ENCODE data around the gene RIPOR1.

RIPOR1 gene

DNA sequence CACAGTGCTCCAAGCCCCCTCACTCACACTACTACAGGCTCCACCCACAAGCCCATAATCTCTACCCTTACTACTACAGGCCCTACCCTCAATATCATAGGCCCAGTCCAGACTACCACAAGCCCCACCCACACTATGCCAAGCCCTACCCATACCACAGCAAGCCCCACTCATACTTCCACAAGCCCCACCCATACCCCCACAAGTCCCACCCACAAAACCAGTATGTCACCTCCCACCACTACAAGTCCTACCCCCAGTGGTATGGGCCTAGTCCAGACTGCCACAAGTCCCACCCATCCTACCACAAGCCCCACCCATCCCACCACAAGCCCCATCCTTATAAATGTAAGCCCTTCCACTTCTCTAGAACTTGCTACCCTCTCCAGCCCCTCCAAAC lies 13.8 kb downstream of the RIPOR1 start:
- Histone ChIP-seq H3K27me3 (replicated peaks; ENCODE audit: control insufficient read depth, insufficient read depth, low read length) (no peaks in the 10 kb centered on the region), H3K9me3 (ENCODE audit: control insufficient read depth, low read length) (no peaks in the 10 kb centered on the region), H3K4me1 (ENCODE audit: control insufficient read depth, insufficient read depth, low read length) (peaks cover 12% of the 10 kb centered on the region), H3K9ac (ENCODE audit: low read length) (no peak overlapping the region), H3K36me3 (ENCODE audit: control insufficient read depth, insufficient read depth, low read length, severe bottlenecking) (peaks cover 79% of the 10 kb centered on the region), H3K4me3 (ENCODE audit: low read length) (no peak overlapping the region)
- DNase-seq (ENCODE audit: low read depth): peak; percentile 35

DNA sequence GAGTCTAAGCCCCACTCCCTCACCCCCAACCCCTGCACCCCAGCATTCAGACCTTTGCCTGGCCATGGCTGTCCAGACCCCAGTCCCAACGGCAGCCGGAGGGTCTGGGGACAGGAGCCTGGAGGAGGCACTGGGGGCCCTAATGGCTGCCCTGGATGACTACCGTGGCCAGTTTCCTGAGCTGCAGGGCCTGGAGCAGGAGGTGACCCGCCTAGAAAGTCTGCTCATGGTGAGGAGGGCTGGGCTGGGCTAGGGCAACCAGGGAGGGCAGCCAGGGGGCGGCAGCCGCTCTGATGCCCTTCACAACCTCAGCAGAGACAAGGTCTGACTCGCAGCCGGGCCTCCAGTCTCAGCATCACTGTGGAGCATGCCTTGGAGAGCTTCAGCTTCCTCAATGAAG lies 14.4 kb downstream of the RIPOR1 start:
- peaks cover 84% of the 10 kb centered on the region for H3K36me3 ChIP-seq (ENCODE audit: control insufficient read depth, insufficient read depth, low read length, severe bottlenecking)
- no peak for DNase-seq (ENCODE audit: low read depth)

DNA sequence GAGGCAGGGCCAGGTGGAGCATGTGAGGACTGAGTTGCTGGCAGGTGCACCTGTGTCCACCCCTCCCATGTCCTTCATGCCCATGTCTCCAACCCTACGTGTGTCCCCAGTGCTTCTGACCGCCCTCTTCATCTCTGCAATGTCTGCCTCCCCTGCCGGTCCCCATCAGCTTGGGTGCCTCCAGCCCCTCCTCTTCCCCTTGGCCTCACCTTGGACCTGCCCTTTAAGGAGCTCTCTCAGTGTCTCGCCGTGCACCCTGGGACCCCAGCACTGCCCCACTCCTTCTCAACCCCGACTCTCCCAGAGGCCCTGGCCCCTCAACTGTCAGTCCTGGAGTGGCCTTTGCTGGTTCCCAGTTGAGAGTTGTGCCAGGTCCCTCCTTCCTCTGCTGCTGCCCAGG lies 15.0 kb downstream of the RIPOR1 start:
- Histone ChIP-seq H3K9ac (ENCODE audit: low read length) (no peak overlapping the region), H3K9me3 (ENCODE audit: control insufficient read depth, low read length) (no peaks in the 10 kb centered on the region), H3K4me3 (ENCODE audit: low read length) (no peak overlapping the region), H3K36me3 (ENCODE audit: control insufficient read depth, insufficient read depth, low read length, severe bottlenecking) (peaks cover 84% of the 10 kb centered on the region), H3K4me1 (ENCODE audit: control insufficient read depth, insufficient read depth, low read length) (peaks cover 12% of the 10 kb centered on the region), H3K27me3 (replicated peaks; ENCODE audit: control insufficient read depth, insufficient read depth, low read length) (no peaks in the 10 kb centered on the region)
- no peak for DNase-seq (ENCODE audit: low read depth)

More for the DNA sequence above, 14.4 kb downstream of the RIPOR1 start:
- Histone ChIP-seq H3K4me1 (ENCODE audit: control insufficient read depth, insufficient read depth, low read length) (peaks cover 13% of the 10 kb centered on the region), H3K9me3 (ENCODE audit: control insufficient read depth, low read length) (no peaks in the 10 kb centered on the region), H3K9ac (ENCODE audit: low read length) (no peak overlapping the region), H3K27me3 (replicated peaks; ENCODE audit: control insufficient read depth, insufficient read depth, low read length) (no peaks in the 10 kb centered on the region), H3K4me3 (ENCODE audit: low read length) (no peak overlapping the region)

DNA sequence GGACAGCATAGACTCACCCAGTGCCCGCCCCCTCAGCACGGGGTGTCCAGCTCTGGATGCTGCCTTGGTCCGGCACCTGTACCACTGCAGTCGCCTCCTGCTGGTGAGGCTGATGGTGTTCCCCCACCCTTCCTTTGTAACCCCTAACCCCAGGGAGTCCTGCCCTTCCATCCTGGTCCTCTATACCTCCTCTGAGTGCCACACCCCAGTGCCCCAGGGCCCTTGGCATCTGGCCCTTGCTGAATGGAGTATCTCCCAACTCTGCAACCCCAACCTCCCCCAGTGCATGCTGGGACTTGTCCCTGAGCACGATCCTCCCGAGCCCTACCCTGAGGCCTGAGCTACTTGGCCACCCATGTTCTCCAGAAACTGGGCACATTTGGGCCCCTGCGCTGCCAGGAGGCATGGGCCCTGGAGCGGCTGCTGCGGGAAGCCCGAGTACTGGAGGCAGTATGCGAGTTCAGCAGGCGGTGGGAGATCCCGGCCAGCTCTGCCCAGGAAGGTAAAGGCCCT lies 15.8 kb downstream of the RIPOR1 start:
- no peaks in the 10 kb centered on the region for H3K27me3 ChIP-seq (replicated peaks; ENCODE audit: control insufficient read depth, insufficient read depth, low read length)
- no peak overlapping the region for H3K4me3 ChIP-seq (ENCODE audit: low read length)
- H3K36me3 ChIP-seq (ENCODE audit: control insufficient read depth, insufficient read depth, low read length, severe bottlenecking): peaks cover 82% of the 10 kb centered on the region

DNA sequence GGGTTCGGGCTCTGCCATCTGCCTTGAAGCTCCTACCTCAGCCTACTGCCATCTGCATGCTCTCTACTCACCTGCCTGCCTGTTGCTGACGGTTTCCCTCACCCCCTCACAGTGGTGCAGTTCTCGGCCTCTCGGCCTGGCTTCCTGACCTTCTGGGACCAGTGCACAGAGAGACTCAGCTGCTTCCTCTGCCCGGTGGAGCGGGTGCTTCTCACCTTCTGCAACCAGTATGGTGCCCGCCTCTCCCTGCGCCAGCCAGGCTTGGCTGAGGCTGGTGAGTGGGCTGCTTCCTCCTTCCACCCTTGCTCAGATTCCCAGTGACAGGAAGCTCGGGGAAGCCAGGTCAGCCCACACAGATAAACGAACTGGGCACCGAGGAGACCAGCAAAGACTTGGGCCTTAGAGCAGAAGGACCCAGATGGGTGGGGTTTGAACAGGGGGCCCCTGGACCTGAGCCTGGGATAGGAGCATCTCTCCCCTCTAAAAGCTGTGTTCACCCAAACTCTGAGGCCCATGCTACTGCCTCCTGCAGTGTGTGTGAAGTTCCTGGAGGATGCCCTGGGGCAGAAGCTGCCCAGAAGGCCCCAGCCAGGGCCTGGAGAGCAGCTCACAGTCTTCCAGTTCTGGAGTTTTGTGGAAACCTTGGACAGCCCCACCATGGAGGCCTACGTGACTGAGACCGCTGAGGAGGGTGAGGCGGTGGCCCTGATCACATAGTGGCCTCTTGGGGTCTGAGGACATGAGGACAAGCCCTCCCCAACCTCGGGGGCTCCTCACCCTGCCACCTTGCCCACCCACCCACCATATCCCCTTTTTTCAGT lies 16.4 kb downstream of the RIPOR1 start:
- peaks cover 75% of the 10 kb centered on the region for H3K36me3 ChIP-seq (ENCODE audit: control insufficient read depth, insufficient read depth, low read length, severe bottlenecking)
- H3K4me3 ChIP-seq (ENCODE audit: low read length): no peak overlapping the region
- no peaks in the 10 kb centered on the region for H3K9me3 ChIP-seq (ENCODE audit: control insufficient read depth, low read length)
- H3K4me1 ChIP-seq (ENCODE audit: control insufficient read depth, insufficient read depth, low read length): peaks cover 8% of the 10 kb centered on the region
- H3K9ac ChIP-seq (ENCODE audit: low read length): no peak overlapping the region
- no peaks in the 10 kb centered on the region for H3K27me3 ChIP-seq (replicated peaks; ENCODE audit: control insufficient read depth, insufficient read depth, low read length)
- DNase-seq (ENCODE audit: low read depth): no peak

More for the DNA sequence above, 15.8 kb downstream of the RIPOR1 start:
- H3K9me3 ChIP-seq (ENCODE audit: control insufficient read depth, low read length): no peaks in the 10 kb centered on the region
- no peak for DNase-seq (ENCODE audit: low read depth)
- no peak overlapping the region for H3K9ac ChIP-seq (ENCODE audit: low read length)
- H3K4me1 ChIP-seq (ENCODE audit: control insufficient read depth, insufficient read depth, low read length): peaks cover 8% of the 10 kb centered on the region

DNA sequence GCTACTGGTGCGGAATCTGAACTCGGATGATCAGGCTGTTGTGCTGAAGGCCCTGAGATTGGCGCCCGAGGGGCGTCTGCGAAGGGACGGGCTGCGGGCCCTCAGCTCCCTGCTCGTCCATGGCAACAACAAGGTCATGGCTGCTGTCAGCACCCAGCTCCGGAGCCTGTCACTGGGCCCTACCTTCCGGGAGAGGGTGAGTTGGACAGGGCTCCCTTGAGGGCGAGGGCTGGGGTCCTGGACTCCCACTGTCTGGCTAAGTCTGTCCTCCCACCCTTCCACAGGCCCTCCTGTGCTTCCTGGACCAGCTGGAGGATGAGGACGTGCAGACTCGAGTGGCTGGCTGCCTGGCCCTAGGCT lies 17.0 kb downstream of the RIPOR1 start:
- Histone ChIP-seq H3K36me3 (ENCODE audit: control insufficient read depth, insufficient read depth, low read length, severe bottlenecking) (peaks cover 69% of the 10 kb centered on the region), H3K4me1 (ENCODE audit: control insufficient read depth, insufficient read depth, low read length) (peaks cover 8% of the 10 kb centered on the region), H3K9ac (ENCODE audit: low read length) (no peak overlapping the region), H3K9me3 (ENCODE audit: control insufficient read depth, low read length) (no peaks in the 10 kb centered on the region), H3K27me3 (replicated peaks; ENCODE audit: control insufficient read depth, insufficient read depth, low read length) (no peaks in the 10 kb centered on the region), H3K4me3 (ENCODE audit: low read length) (no peak overlapping the region)
- DNase-seq (ENCODE audit: low read depth): no peak

DNA sequence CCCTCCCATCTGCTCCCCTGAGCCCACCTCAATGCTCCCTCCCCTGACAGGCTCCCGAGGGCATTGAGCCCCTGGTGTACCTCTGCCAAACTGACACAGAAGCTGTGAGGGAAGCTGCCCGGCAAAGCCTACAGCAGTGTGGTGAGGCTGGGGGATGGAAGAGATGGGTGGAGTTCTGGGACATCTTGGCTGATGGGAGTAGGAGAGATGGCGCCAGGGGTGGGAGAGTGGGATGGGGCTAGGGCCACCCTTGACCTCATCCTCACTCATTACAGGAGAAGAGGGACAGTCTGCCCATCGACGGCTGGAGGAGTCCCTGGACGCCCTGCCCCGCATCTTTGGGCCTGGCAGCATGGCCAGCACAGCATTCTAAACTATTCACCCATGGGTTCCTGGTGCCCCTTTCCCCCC lies 17.5 kb downstream of the RIPOR1 start:
- peaks cover 64% of the 10 kb centered on the region for H3K36me3 ChIP-seq (ENCODE audit: control insufficient read depth, insufficient read depth, low read length, severe bottlenecking)
- no peak for DNase-seq (ENCODE audit: low read depth)
- H3K27me3 ChIP-seq (replicated peaks; ENCODE audit: control insufficient read depth, insufficient read depth, low read length): no peaks in the 10 kb centered on the region
- no peaks in the 10 kb centered on the region for H3K9me3 ChIP-seq (ENCODE audit: control insufficient read depth, low read length)
- H3K9ac ChIP-seq (ENCODE audit: low read length): no peak overlapping the region
- H3K4me3 ChIP-seq (ENCODE audit: low read length): no peak overlapping the region
- H3K4me1 ChIP-seq (ENCODE audit: control insufficient read depth, insufficient read depth, low read length): peaks cover 8% of the 10 kb centered on the region

DNA sequence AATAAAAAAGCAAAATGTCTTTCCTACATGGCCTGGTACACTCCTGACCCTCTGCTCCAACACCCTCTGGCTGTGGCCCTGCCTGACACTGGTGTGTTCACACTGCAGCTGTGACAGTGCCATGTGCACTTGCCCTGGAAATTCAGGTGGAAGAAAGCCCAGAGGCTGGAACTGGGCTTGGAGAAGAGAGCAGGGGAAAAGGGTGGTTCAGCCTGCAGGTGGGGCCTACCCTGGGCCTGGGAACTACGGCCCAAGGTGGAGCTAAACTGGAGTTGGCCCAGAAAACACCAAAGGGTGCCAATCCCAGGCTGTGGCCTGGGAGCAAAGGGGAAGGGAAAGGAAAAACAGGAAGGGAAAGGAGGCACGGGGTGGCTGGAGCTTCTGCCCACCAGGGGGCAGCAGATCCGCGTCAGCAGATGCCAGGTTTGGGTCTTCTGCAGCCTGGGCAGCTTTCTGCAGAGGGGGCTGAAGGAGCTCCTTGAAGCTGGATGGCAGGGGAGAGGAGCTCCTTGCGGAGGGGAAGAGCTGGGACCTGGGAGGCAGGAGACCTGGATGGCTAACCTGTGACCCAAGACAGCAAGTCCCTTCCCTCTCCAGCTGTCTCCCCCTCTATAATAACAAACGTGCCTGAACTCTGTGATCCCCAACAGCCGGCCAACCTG lies 18.3 kb downstream of the RIPOR1 start:
- Histone ChIP-seq H3K9me3 (ENCODE audit: control insufficient read depth, low read length) (no peaks in the 10 kb centered on the region), H3K9ac (ENCODE audit: low read length) (peak overlapping the region; percentile 50), H3K4me1 (ENCODE audit: control insufficient read depth, insufficient read depth, low read length) (peaks cover 3% of the 10 kb centered on the region), H3K36me3 (ENCODE audit: control insufficient read depth, insufficient read depth, low read length, severe bottlenecking) (peaks cover 56% of the 10 kb centered on the region), H3K27me3 (replicated peaks; ENCODE audit: control insufficient read depth, insufficient read depth, low read length) (no peaks in the 10 kb centered on the region), H3K4me3 (ENCODE audit: low read length) (no peak overlapping the region)
- DNase-seq (ENCODE audit: low read depth): peak; percentile 81

DNA sequence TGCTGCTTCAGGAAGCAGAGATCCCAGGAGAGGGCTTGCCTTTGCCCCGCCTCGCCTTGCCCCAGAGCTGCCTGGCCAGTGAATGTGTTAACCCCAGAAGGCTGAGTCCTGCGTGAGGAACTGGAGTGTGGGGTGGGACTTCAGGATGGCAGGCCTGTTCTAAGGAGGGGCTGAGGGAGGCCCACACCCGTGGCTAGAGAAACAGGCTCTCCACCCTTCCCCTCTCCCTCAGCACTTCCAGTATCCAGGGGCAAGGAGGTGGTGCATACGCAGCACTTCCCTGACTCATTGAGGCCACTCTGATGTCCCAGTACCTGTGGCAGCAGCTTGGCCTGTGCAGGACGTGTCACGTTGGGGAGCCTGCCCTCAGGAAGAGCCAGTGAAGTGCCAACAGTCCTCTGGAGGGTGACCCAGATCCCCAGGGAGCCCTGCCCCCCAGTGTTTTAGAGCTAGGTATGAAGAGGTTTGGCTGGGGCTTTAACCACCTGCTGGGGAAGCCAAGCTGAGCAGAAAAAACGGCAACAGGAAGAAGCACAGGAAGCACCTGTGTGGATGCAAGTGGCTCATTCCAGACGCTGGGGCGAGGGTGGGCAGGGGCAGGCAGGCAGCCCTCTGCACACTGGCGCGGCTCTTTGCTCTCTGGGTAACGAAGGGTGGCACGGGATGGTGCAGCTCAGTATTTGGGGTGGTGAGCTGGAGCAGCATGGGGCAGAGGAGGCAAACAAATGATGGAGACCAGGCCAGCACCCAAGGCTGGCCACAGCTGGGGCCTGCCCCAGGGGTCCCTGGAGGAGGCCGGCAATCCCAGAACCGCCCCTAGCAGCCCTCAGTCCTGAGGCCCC lies 19.0 kb downstream of the RIPOR1 start:
- peak overlapping the region; percentile 20 for H3K9ac ChIP-seq (ENCODE audit: low read length)
- DNase-seq (ENCODE audit: low read depth): no peak
- peaks cover 3% of the 10 kb centered on the region for H3K4me1 ChIP-seq (ENCODE audit: control insufficient read depth, insufficient read depth, low read length)
- H3K4me3 ChIP-seq (ENCODE audit: low read length): no peak overlapping the region
- no peaks in the 10 kb centered on the region for H3K27me3 ChIP-seq (replicated peaks; ENCODE audit: control insufficient read depth, insufficient read depth, low read length)
- peaks cover 49% of the 10 kb centered on the region for H3K36me3 ChIP-seq (ENCODE audit: control insufficient read depth, insufficient read depth, low read length, severe bottlenecking)
- no peaks in the 10 kb centered on the region for H3K9me3 ChIP-seq (ENCODE audit: control insufficient read depth, low read length)

DNA sequence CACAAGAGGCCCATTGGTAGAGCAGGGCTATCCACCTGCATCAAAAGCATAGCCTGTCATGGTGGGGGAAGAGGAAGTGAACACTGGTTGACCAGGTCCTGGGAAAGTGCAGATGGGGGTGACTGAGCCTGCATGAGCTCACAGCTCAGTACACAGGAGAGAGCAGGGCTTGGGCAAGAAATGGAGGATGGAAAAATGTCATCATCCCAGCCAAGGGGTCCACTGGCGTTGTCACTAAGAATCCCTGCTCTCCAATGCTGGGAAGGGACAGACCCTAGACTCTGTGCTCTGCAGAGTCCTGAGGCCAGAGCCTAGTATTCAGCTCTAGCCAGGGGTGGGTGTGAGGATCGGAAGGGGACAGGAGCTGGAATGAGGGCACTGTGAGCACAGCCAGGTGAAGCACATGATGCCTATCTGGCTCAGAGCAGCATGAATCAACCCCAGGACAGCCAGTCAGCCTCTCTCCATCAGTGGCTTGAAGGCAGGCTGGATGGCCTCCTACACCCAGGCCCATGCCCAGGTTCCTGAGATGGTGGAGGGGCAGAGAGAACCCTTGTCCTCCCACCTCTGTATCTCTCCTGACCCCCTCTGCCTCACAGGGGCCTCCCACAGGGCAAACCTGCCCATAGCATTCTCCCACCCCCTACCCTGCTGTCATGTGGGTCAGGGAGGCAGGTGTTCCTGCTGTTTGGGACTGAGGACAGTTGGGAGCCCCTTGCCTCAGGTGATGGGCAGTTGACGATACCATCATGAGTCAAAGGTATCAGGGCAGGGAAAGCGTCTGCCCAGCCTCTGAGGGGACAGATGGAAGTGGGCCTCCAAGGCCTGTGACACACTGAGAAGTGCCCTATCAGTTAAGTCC lies 19.9 kb downstream of the RIPOR1 start:
- DNase-seq (ENCODE audit: low read depth): no peak

More for the DNA sequence above, 19.9 kb downstream of the RIPOR1 start:
- H3K36me3 ChIP-seq (ENCODE audit: control insufficient read depth, insufficient read depth, low read length, severe bottlenecking): peaks cover 41% of the 10 kb centered on the region
- H3K4me1 ChIP-seq (ENCODE audit: control insufficient read depth, insufficient read depth, low read length): peaks cover 3% of the 10 kb centered on the region
- H3K27me3 ChIP-seq (replicated peaks; ENCODE audit: control insufficient read depth, insufficient read depth, low read length): no peaks in the 10 kb centered on the region
- no peaks in the 10 kb centered on the region for H3K9me3 ChIP-seq (ENCODE audit: control insufficient read depth, low read length)
- no peak overlapping the region for H3K9ac ChIP-seq (ENCODE audit: low read length)
- H3K4me3 ChIP-seq (ENCODE audit: low read length): no peak overlapping the region

Measured in adipocyte (in vitro differentiated cells).